IMR-90 (cell line): ENCODE data around the gene ACOX2. TPM values are rescaled to one million over a fixed set of nuclear protein-coding genes. Genes with fewer than 3 reads are reported as not detected.

ENCODE experiments used
- ATAC-seq: fragments of 200-7000 bp; cut with Tn5 transposase; 2 replicates; pipeline ENCODE4 v1.9.1; 2020; ENCODE audit warnings: low read depth, mild to moderate bottlenecking, moderate library complexity
- BruUV-seq: library from RNA; stranded (reverse); fragments of 400-500 nt; replicated peaks from 2 replicates; lab custom pipeline; 2021; lab: Mats Ljungman, UMichigan
- CTCF ChIA-PET: fragments of 300-600 bp; formaldehyde crosslinking; extraction: SDS; loops from one replicate; lab custom pipeline; 2021; ENCODE audit warnings: antibody characterized with exemption; lab: Yijun Ruan, JAX
- POLR2A ChIA-PET: fragments of 300-600 bp; sonication (Branson Sonifier 250); formaldehyde crosslinking; loops from one replicate; lab custom pipeline; 2022; ENCODE audit warnings: antibody characterized with exemption; ENCODE audit not compliant: unreplicated experiment; lab: Charles Lee
- DNase-seq: peaks from one replicate; pipeline ENCODE4 v3.0.0; 2013
- H2AFZ ChIP-seq: replicated peaks from 2 replicates; pipeline ENCODE3; 2013; ENCODE audit warnings: low read length, mild to moderate bottlenecking; ENCODE audit not compliant: poor library complexity
- H2AK5ac ChIP-seq: 2 replicates; pipeline ENCODE4 v1.6.1; 2013; ENCODE audit warnings: low read depth, low read length, inconsistent platforms
- H2AK9ac ChIP-seq: replicated peaks from 2 replicates; pipeline ENCODE3; 2013; ENCODE audit warnings: mild to moderate bottlenecking, low read depth, low read length, moderate library complexity; ENCODE audit not compliant: poor library complexity
- H2BK120ac ChIP-seq: 2 replicates; pipeline ENCODE4 v1.6.1; 2013; ENCODE audit warnings: low read depth, low read length, inconsistent platforms
- H2BK15ac ChIP-seq: 3 replicates; pipeline ENCODE4 v1.6.1; 2013; ENCODE audit warnings: low read depth, low read length, inconsistent platforms
- H2BK20ac ChIP-seq: 2 replicates; pipeline ENCODE4 v1.6.1; 2013; ENCODE audit warnings: low read depth, mild to moderate bottlenecking, inconsistent platforms, low read length, moderate library complexity
- H2BK5ac ChIP-seq: 2 replicates; pipeline ENCODE4 v1.6.1; 2013; ENCODE audit warnings: mild to moderate bottlenecking, low read depth, low read length, inconsistent platforms; ENCODE audit not compliant: poor library complexity, severe bottlenecking
- H3K14ac ChIP-seq: replicated peaks from 2 replicates; pipeline ENCODE4 v1.6.1; 2013; ENCODE audit warnings: low read depth, low read length, inconsistent platforms
- H3K18ac ChIP-seq: 2 replicates; pipeline ENCODE4 v1.6.1; 2013; ENCODE audit warnings: low read depth, low read length, control low read depth
- H3K23ac ChIP-seq: 2 replicates; pipeline ENCODE4 v1.6.1; 2013; ENCODE audit warnings: low read depth, low read length, inconsistent platforms
- H3K27ac ChIP-seq: 2 replicates; pipeline ENCODE4 v1.5.1; 2013; ENCODE audit warnings: mild to moderate bottlenecking, control low read depth, low read length; ENCODE audit not compliant: insufficient read depth
- H3K27me3 ChIP-seq: 2 replicates; pipeline ENCODE4 v1.6.1; 2013; ENCODE audit warnings: low read length; ENCODE audit not compliant: control insufficient read depth, insufficient read depth
- H3K36me3 ChIP-seq: 2 replicates; pipeline ENCODE4 v1.6.1; 2013; ENCODE audit warnings: low read length, mixed read lengths; ENCODE audit not compliant: control insufficient read depth, insufficient read depth
- H3K4ac ChIP-seq: 2 replicates; pipeline ENCODE4 v1.6.1; 2013; ENCODE audit warnings: low read depth, low read length, inconsistent platforms
- H3K4me1 ChIP-seq: 2 replicates; pipeline ENCODE4 v1.6.1; 2013; ENCODE audit warnings: low read length, mixed read lengths; ENCODE audit not compliant: control insufficient read depth, insufficient read depth
- H3K4me2 ChIP-seq: 2 replicates; pipeline ENCODE4 v1.6.1; 2013; ENCODE audit warnings: low read depth, mild to moderate bottlenecking, control low read depth, low read length, moderate library complexity
- H3K4me3 ChIP-seq: 2 replicates; pipeline ENCODE4 v1.5.1; 2013; ENCODE audit warnings: low read depth, mild to moderate bottlenecking, control low read depth, low read length, moderate library complexity; ENCODE audit not compliant: insufficient read depth
- H3K56ac ChIP-seq: 2 replicates; pipeline ENCODE4 v1.6.1; 2013; ENCODE audit warnings: low read length, inconsistent platforms; ENCODE audit not compliant: insufficient read depth; ENCODE audit errors: extremely low read depth
- H3K79me1 ChIP-seq, 2 experiments: 2 replicates each; pipeline ENCODE4 v1.6.1; 2013; ENCODE audit warnings: low read length in 2 of 2, inconsistent platforms in 1 of 2, low read depth in 1 of 2
- H3K9ac ChIP-seq: 2 replicates; pipeline ENCODE4 v1.6.1; 2013; ENCODE audit warnings: low read depth, low read length, control low read depth
- H3K9me1 ChIP-seq: 2 replicates; pipeline ENCODE4 v1.6.1; 2013; ENCODE audit warnings: low read length, inconsistent platforms; ENCODE audit not compliant: insufficient read depth
- H3K9me3 ChIP-seq: 2 replicates; pipeline ENCODE4 v1.6.1; 2013; ENCODE audit warnings: low read length; ENCODE audit not compliant: control insufficient read depth, insufficient read depth
- H4K20me1 ChIP-seq: 2 replicates; pipeline ENCODE4 v1.6.1; 2013; ENCODE audit warnings: low read length, inconsistent platforms; ENCODE audit not compliant: insufficient read depth
- H4K5ac ChIP-seq: 2 replicates; pipeline ENCODE4 v1.6.1; 2013; ENCODE audit warnings: mild to moderate bottlenecking, low read depth, low read length, control low read depth
- H4K8ac ChIP-seq, 2 experiments: 2 replicates each; pipeline ENCODE4 v1.6.1; 2013; ENCODE audit warnings: low read depth in 2 of 2, low read length in 2 of 2, control low read depth in 1 of 2, inconsistent platforms in 1 of 2
- H4K91ac ChIP-seq: 2 replicates; pipeline ENCODE4 v1.6.1; 2013; ENCODE audit warnings: low read depth, low read length, inconsistent platforms; ENCODE audit not compliant: insufficient read depth
- BHLHE40 ChIP-seq: fragments of 150-350 bp; IDR thresholded peaks from 2 replicates; pipeline ENCODE4 v1.6.1; 2016; ENCODE audit warnings: mild to moderate bottlenecking, low read depth, low read length
- CEBPB ChIP-seq: IDR thresholded peaks from 2 replicates; pipeline ENCODE4 v1.6.1; 2012; ENCODE audit warnings: low read depth, low read length, improper control_type of control experiment
- CHD1 ChIP-seq: IDR thresholded peaks from 2 replicates; pipeline ENCODE4 v1.6.1; 2012; ENCODE audit warnings: low read depth, low read length, improper control_type of control experiment
- ELK1 ChIP-seq: fragments of 150-350 bp; IDR thresholded peaks from 2 replicates; pipeline ENCODE4 v1.6.1; 2016; ENCODE audit warnings: low read depth, mild to moderate bottlenecking, low read length, moderate library complexity, borderline replicate concordance
- FOS ChIP-seq: fragments of 150-350 bp; IDR thresholded peaks from 2 replicates; pipeline ENCODE4 v1.6.1; 2016; ENCODE audit warnings: low read depth, low read length
- MAFK ChIP-seq: IDR thresholded peaks from 2 replicates; pipeline ENCODE4 v1.6.1; 2012; ENCODE audit warnings: low read depth, low read length, improper control_type of control experiment
- MAZ ChIP-seq: IDR thresholded peaks from 2 replicates; pipeline ENCODE4 v1.6.1; 2012; ENCODE audit warnings: low read depth, mild to moderate bottlenecking, low read length, improper control_type of control experiment, moderate library complexity, borderline replicate concordance
- MXI1 ChIP-seq: IDR thresholded peaks from 2 replicates; pipeline ENCODE4 v1.6.1; 2012; ENCODE audit warnings: low read depth, mild to moderate bottlenecking, low read length, moderate library complexity, borderline replicate concordance
- NFE2L2 ChIP-seq: fragments of 150-350 bp; IDR thresholded peaks from 2 replicates; pipeline ENCODE4 v1.6.1; 2016; ENCODE audit warnings: low read depth, mild to moderate bottlenecking, low read length
- POLR2A ChIP-seq: IDR thresholded peaks from 2 replicates; pipeline ENCODE4 v1.6.1; 2012; ENCODE audit warnings: mild to moderate bottlenecking, low read depth, low read length
- RAD21 ChIP-seq: IDR thresholded peaks from 2 replicates; pipeline ENCODE4 v1.6.1; 2012; ENCODE audit warnings: low read length, improper control_type of control experiment
- RCOR1 ChIP-seq: IDR thresholded peaks from 2 replicates; pipeline ENCODE4 v1.6.1; 2012; ENCODE audit warnings: mild to moderate bottlenecking, low read length, improper control_type of control experiment; ENCODE audit not compliant: insufficient replicate concordance
- RFX5 ChIP-seq: IDR thresholded peaks from 2 replicates; pipeline ENCODE4 v1.8.0; 2012; ENCODE audit warnings: low read depth, mild to moderate bottlenecking, low read length, moderate library complexity
- SMC3 ChIP-seq: fragments of 150-350 bp; IDR thresholded peaks from 2 replicates; pipeline ENCODE4 v1.6.1; 2016; ENCODE audit warnings: low read depth, mild to moderate bottlenecking, antibody characterized with exemption, low read length, moderate library complexity
- USF2 ChIP-seq: fragments of 150-350 bp; IDR thresholded peaks from 2 replicates; pipeline ENCODE4 v1.6.1; 2017; ENCODE audit warnings: mild to moderate bottlenecking, antibody characterized with exemption, low read length, low read depth
- WGBS, 2 experiments: methylation state at CpG; one replicate each; pipeline versions ENCODE4 v1.1.5 to v1.1.7; 2013; ENCODE audit warnings: missing lambda C conversion rate in 2 of 2; ENCODE audit not compliant: insufficient read length in 1 of 2; ENCODE audit errors: extremely low coverage in 2 of 2; 5-methylcytosine and 5-hydroxymethylcytosine counted together
- dilution Hi-C: fragments of 300-500 bp; cut with HindIII; formaldehyde crosslinking; loops from one replicate; pipeline ENCODE4 v1.14.3; 2018; ENCODE audit warnings: low sequenced_read_pairs; ENCODE audit not compliant: unreplicated experiment
- in situ Hi-C: fragments of 300-500 bp; cut with MboI; formaldehyde crosslinking; loops from 3 replicates; pipeline ENCODE4 v1.14.3; 2019; ENCODE audit warnings: low sequenced_read_pairs, inconsistent platforms, mixed read lengths
- intact Hi-C: fragments of 100-400 bp; cut with micrococcal nuclease; formaldehyde crosslinking; loops from 2 replicates; pipeline ENCODE4 v1.10.0; 2022
- polyA plus RNA-seq, 3 experiments: library from polyadenylated mRNA; depleted of rRNA; stranded (reverse); fragments of >200 nt; gene quantifications; 2 replicates each; pipeline ENCODE4 v1.2.3, GENCODE V29; 2012; ENCODE audit warnings: low replicate concordance in 1 of 3
- total RNA-seq: library from RNA; depleted of rRNA; stranded (reverse); fragments of >200 nt; gene quantifications from 2 replicates; pipeline ENCODE4 v1.2.3, GENCODE V29; 2012
- TF ChIP-seq, protein P1 (sequence below): conservative IDR thresholded peaks from 2 replicates; pipeline ENCODE4 v1.5.1; 2012; ENCODE audit warnings: mild to moderate bottlenecking, low read depth, low read length, improper control_type of control experiment

ACOX2 gene
- total and polyA plus RNA-seq, 2 of the 4 experiments (the other 2 are of a cell fraction), result 15.6 to 32.9 TPM

DNA sequence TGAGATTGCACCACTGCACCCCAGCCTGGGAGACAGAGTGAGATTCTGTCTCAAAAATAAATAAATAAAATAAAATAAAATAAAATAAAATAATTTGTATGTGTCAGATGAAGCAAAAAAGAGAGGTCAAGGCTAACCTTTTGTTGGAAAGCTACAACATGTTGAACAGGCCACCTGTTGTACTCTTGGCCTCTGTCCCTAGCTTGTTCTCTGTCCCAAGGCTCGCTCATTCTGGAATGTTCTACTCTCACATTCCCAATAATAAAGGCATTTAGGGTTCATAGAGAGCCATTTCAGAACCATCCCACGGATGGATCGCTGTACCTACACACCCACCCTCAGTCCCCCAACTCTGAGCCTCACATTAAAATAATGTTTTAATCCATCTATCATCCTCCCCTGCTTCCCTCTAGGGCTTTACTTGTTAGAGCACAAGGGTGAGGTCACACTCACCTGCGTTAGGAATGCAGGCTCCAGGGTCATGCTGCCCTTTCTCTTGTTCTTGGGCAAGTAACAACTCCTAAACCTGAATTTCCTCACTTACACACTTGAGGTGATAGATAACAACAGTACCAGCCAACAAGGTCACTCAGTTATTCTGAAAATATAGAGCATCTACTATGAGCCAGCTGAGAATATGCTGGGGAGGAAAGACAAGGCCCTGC lies 70.0 kb downstream of the ACOX2 start:
- no peak overlapping the region for H2BK20ac ChIP-seq
- no peak overlapping the region for H3K27ac ChIP-seq
- 100% methylated on average over 1 of the region's 4 CpGs; no CpG with 5 or more reads in 1 of the 2 experiments for WGBS, 2 experiments
- dilution Hi-C loops (no loop called here), intact Hi-C loops (no loop called here), in situ Hi-C loops (no loop called here)
- no peak overlapping the region for H2AK5ac ChIP-seq
- no peak overlapping the region for H2BK120ac ChIP-seq
- no peak overlapping the region for H3K9ac ChIP-seq
- ChIA-PET POLR2A (no interaction called here), CTCF (no interaction called here)
- no peak overlapping the region for H3K18ac ChIP-seq
- H3K9me3 ChIP-seq, result no peaks in the 10 kb centered on the region
- no peak for DNase-seq
- no peak overlapping the region for H3K4me3 ChIP-seq
- H3K4me2 ChIP-seq, result no peak overlapping the region
- H4K5ac ChIP-seq, result no peak overlapping the region
- H3K9me1 ChIP-seq, result peaks cover 9% of the 10 kb centered on the region
- no peaks in the 10 kb centered on the region for H3K27me3 ChIP-seq
- H4K20me1 ChIP-seq, result no peaks in the 10 kb centered on the region
- no peak overlapping the region for H3K4ac ChIP-seq
- H2BK15ac ChIP-seq, result no peak overlapping the region
- BruUV-seq, result no TSS peak
- H3K14ac ChIP-seq, result no peak overlapping the region
- no peaks in the 10 kb centered on the region for H3K36me3 ChIP-seq
- no peak overlapping the region for H3K56ac ChIP-seq
- TF ChIP-seq CEBPB, result no peak
- TF ChIP-seq RCOR1, result no peak
- TF ChIP-seq MAFK, result no peak
- TF ChIP-seq ELK1, result no peak
- TF ChIP-seq RFX5, result no peak
- TF ChIP-seq RAD21, result no peak
- TF ChIP-seq, protein P1, sequence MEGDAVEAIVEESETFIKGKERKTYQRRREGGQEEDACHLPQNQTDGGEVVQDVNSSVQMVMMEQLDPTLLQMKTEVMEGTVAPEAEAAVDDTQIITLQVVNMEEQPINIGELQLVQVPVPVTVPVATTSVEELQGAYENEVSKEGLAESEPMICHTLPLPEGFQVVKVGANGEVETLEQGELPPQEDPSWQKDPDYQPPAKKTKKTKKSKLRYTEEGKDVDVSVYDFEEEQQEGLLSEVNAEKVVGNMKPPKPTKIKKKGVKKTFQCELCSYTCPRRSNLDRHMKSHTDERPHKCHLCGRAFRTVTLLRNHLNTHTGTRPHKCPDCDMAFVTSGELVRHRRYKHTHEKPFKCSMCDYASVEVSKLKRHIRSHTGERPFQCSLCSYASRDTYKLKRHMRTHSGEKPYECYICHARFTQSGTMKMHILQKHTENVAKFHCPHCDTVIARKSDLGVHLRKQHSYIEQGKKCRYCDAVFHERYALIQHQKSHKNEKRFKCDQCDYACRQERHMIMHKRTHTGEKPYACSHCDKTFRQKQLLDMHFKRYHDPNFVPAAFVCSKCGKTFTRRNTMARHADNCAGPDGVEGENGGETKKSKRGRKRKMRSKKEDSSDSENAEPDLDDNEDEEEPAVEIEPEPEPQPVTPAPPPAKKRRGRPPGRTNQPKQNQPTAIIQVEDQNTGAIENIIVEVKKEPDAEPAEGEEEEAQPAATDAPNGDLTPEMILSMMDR, result no peak
- TF ChIP-seq FOS, result no peak
- no peak for TF ChIP-seq SMC3
- TF ChIP-seq NFE2L2, result no peak
- no peak for TF ChIP-seq MXI1
- TF ChIP-seq POLR2A, result no peak
- TF ChIP-seq MAZ, result no peak
- no peak for TF ChIP-seq BHLHE40
- TF ChIP-seq USF2, result no peak
- no peak for TF ChIP-seq CHD1
- peaks cover 18% of the 10 kb centered on the region for H3K4me1 ChIP-seq
- H3K79me1 ChIP-seq, result no peaks in the 10 kb centered on the region
- H3K23ac ChIP-seq, result no peak overlapping the region
- no peak overlapping the region for H2BK5ac ChIP-seq
- no peak overlapping the region for H2AK9ac ChIP-seq
- ATAC-seq, result no peak
- no peak overlapping the region for H4K8ac ChIP-seq
- no peak overlapping the region for H4K91ac ChIP-seq
- no peak overlapping the region for H2AFZ ChIP-seq
